ENCODE measurements around the gene ANGPTL4.
"Not testable (repeated sequence)": the region's sequence is repeated elsewhere in the genome, so short reads cannot be mapped to it uniquely, and the experiment has no call there.

The ANGPTL4 gene

DNA sequence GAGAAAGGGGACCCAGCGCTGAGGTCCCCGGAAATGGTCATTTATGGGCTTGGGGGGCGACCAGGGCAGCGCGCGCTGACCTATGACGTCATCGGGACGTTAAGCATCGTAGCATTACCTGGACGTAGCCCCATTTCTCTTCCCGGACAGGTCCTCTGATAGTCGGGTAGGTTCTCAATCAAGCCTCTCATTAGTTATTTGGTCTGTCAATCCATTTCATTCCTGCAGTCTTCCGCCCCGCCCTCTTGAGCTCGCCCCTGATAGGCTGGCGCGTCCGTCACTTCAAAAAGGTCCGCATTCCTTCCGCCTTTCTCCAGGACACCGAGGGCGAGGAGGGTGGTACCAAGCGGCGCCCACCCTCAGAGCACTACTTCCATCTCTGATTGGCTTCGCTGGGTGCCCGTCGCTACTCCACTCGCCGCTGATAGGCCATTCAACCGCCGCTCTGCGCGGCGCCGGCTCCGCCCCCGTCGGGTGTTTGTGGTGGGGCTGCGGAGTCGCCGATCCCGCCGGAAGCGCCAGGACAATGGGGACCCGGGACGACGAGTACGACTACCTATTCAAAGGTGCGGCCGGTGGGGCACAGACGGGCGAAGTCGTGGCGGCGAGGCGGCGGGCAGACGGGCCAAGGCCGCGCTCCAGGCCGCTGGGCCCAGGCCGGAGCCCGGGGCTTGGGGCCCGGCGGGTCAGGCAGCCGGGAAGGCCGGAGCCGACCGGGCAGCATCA is 26.1 kb downstream of the ANGPTL4 start, which contains the start of gene RAB11B:
TSS of gene RAB11B (plus strand) at position 470 of the 726 bp plus-strand sequence. CDS start at position 527, 57 bp downstream.
- peak; percentile 98 for DNase-seq (ENCODE audit: low read depth in 2 of 2)

DNA sequence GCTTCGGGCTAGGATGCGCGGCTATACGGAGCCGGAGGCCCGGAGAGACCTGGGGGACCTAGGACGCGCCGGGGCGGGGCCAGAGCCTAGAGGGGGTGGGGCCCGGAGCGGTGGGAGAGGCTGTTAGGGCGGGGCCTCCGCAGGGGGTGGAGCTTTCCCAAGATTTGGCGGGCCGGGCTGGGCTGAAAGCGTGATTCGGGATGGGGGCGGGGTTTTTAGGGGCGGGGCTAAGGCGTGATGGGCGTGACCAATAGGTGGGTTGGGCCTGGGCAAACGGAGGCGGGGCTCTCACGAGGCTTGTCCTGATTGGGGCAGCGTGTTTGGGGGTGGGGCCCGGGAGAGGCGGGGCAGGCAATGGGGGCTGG is 26.6 kb downstream of the ANGPTL4 start:
- DNase-seq (ENCODE audit: low read depth in 2 of 2) = peak; percentile 79 to 85

DNA sequence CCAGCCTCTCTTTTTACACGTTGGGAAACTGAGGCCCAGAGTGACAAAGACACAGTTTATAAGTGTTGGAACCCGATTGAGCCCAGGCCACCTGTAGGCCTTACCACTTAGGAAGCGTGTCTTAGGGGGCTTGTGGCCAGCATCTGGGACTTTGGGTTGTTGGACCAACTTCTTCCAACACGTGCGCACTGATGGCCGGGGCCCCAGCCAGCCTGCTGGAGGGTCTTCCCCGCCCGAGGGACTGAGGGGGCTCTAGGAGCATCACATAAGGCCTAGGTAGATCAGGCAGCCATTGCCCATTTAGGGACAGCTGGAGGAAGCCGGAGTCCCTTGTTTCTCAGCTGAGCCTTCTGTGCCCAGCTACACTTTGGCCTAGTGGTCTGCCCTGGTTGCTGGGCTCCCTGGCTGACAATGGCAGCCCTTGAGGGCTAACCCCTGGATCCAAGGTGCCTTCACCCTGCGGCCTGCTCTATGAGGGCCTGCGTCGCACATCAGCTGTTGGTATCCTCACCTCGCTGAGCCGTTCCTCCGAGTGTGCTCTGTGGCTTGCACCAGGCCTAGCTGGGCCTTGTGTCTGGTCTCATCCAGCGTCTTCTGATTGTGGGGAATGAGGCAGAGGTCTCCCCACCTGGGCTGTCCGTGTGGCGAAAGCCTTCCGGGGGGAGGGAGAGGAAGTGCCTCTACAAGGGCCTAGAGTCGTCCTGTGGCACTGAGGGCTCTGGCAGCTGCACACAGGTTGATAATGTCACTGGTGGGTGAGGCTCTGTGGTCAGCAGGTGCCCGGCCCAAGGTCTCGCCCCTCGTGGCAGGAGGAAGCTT is 27.5 kb downstream of the ANGPTL4 start:
- DNase-seq (ENCODE audit: low read depth in 2 of 2) = no peak

DNA sequence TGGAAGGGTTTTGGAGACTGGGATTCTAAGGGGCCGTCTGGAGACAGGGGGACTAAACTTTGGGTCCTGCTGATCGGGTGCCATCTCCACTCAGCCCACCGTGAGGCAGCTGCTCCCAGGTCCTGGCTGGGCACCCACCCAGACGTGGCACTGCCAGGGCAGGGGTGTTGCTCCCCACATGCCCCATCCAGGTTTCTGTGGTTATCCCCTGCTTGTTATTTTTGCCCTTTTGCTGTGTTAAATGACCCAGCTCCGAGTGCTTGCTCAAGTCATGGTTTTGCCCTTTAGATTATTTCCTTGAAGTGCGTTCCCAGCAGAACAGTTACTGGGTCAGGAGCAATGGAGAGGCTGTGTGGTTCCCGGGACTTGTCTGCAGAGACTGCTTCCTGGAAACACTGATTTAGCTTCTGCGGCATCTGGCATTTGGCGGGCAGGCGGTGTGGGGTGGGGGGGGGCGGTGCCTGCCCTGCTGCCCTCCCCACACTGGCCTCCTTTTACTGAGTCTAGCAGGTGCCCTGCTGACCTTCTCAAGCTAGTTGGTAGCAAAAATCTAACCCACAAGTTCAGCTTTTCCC is 28.1 kb downstream of the ANGPTL4 start:
- DNase-seq (ENCODE audit: low read depth in 2 of 2) = no peak

DNA sequence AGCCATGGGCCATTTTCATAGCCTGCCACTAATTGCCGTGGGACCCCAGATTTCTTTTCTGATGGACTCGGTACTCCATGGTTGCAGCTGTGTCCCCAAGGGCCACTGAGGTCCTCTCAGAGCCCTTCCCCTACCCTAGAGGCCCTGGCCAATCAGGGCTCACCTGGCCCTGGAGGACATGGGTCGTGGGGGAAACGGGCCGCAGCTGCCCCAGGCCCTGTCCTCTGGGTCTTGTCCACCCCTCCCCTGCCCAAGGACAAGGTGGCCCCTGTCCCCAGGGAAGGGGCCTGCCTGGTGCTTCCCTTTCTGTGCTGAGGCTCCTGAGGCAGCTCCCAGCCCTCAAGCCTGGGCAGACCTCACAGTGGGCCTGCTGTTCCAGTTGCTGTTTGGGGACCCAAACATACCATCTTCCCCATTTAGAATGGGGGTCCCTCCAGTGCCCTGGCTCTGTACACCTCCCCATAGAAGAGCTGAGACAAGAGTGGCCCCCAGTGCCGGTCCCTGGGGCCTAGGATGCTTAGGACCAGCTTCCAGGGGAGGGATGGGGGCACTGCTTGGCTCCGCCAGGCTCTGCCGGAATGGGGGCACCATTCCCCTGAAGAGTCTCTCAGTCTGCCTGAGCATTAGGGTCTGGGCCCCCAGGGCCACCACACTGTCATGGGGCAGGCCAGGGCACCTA is 29.4 kb downstream of the ANGPTL4 start:
- no peak for DNase-seq (ENCODE audit: low read depth in 2 of 2)

DNA sequence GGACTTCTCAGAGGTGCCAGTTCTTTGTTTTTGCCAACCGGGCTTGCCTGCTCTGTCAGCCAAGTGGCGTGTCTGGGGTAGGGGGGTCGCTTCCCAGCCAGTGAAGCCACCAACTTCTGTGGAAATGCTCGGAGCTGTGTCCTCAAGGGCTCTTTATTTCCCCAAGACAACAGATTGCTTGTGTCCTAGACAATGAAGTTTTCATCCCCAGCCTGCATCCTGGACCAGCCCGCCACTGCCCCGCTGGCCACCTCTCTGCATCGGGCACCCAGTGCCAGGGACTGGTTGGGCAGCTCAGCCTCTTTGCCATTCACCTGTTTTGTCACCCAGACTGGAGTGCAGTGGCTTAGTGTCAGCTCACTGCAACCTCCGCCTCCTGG is 29.9 kb downstream of the ANGPTL4 start:
- no peak for DNase-seq (ENCODE audit: low read depth in 2 of 2)

DNA sequence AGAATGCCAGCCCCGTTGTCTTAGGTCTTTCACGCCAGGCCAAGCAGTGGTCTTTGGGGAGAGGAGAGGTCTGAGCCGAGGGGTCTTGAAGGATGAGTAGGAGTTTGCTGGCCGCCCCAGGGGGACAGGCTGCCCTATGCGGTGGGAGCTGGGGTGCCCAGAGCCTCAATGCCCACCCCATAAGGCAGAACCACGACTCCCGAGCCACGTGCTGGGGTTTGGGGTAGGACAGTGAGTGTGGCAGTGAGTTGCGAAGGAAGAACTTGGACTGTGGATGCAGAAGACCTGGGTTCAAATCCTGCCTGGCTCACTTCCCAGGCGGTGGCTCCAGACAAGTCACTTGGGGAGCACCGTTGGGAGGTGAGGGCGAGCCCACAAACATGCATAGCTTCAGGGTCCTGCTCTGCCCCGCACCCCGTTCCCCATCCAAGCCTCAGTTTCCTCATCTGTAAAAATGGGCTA is 31.7 kb downstream of the ANGPTL4 start:
- no peak for DNase-seq (ENCODE audit: low read depth in 2 of 2)

DNA sequence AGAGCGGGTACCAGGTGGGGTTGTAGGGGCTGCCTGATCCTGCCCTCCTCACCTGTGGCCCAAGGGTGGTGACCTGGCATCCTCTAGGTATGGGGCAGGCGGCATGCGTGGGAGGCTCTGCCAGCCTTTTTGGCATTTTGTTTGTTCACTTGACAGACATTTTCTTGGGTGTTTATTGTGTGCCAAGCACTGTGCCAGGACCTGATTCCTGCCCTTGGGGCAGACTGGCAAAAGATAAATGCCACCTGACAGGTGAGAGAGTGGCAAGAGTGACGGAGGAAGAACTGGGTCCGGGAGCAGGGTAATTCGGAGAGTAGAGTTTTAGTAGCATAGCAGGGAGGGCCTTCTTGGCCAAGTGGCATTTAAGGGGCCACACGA is 32.2 kb downstream of the ANGPTL4 start:
- no peak for DNase-seq (ENCODE audit: low read depth in 2 of 2)

DNA sequence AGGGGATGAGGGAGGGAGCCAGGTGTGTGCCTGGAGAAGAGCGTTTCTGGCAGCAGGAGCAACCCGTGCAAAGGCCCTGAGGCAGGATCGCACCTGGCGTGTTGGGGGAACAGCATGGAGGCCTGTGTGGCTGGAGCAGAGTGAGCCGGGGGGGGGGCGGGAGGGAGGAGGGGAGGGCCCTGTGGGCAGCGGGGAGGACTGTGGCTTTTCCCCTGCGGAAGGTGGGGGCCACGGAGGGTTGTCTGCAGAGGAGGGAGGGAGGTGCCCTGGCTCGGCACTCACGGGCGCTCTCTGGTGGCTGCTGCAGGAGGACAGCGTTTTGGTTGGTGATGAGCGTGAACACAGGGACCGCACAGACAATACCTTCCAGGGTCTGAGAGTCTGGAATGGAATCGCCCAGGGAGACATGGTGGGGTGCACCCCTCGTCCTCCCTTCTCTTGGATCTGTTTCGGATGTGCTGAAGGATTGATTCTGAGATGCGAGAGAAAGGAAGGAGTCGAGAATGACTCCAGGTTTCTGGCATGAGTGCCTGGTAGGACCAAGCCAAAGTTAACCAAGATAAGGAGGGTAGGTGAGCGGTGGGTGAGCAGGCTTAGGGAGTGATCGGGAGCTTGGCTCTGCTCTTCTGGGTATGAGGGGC is 32.7 kb downstream of the ANGPTL4 start:
- peak; percentile 46 to 48 for DNase-seq (ENCODE audit: low read depth in 2 of 2)

DNA sequence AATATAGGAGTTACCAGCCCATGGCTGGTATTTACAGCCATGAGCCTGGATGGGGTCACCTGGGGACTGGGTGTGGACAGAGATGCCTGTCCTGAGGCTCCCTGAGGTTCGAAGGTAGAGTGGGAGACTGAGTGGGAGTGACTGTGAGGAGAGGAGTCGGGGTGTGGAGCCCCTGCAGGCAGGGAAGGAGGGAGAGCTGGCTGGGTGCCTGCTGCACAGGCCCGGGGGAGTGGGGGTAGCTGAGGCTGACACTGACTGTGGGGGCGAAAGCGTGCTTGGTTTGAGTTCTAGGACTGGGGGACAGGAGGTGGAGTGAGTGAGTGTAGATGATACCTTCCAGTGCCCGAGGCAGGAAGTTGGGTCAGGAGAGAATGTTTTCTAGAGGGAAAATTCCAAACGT is 33.3 kb downstream of the ANGPTL4 start:
- no peak for DNase-seq (ENCODE audit: low read depth in 2 of 2)

DNA sequence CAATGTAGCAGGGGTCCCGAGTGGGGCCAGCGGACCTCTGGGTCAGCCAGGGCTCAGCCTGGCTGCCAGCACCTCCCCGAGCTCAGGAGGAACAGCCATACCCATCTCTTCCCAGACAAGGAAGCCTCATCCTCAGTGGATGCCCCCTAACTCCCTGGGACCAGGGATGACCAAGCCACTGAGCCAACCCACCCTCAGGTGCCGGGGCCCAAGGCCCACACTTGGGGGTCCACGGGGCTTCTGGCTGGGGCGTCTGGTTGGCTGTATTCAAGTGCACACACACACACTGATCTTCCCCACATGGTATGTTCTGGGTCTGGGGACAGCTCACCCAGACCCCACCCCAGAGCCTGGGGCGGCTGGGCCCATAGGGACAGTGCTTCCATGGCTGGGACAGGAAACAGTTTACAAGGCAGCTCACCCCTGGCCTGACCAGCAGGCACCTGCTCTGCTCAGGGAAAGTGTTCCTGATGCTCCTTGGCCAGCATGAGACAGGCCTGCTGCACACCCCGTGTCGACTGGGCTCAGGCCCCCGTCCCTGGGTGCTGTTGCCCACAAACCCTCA is 33.9 kb downstream of the ANGPTL4 start:
- DNase-seq (ENCODE audit: low read depth in 2 of 2) = no peak

DNA sequence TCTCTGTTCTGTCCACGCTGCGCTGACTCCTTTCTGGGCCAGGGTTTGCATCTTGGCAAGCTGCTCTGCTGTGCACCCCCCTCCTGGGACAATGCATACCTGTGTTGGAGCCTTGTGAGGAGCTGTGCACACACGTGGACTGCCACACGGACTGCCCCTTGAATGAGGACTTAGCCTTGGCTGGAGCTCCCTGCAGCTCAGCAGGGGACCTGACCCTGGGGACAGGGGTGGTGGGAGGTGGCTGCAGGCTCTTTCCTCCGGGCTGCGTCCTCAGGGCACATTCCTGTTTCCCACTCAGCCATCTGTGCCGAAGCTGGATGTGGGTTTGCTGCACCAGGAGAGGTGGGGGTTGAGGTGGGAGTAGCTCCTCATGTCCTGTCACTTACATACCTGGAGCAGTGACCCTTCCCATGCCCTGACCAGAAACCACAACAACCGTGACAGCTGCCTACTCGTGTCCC is 34.4 kb downstream of the ANGPTL4 start:
- no peak for DNase-seq (ENCODE audit: low read depth in 2 of 2)

DNA sequence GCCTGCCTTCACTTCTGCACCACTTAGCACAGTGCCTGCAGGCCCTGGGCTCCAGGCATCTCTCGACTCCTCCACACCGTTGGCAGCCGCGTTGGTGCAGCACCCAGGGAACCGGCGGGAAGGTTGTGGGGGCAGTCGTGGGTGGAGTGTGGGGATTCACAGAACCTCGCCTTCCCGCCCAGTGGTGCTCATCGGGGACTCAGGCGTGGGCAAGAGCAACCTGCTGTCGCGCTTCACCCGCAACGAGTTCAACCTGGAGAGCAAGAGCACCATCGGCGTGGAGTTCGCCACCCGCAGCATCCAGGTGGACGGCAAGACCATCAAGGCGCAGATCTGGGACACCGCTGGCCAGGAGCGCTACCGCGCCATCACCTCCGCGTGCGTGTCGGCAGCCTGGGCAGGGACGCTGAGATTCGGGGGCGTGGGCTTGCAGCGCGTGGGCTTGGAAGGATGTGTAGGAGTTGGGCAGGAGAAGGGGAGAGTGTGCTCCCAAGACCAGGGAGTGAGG is 35.8 kb downstream of the ANGPTL4 start:
- no peak for DNase-seq (ENCODE audit: low read depth in 2 of 2)

DNA sequence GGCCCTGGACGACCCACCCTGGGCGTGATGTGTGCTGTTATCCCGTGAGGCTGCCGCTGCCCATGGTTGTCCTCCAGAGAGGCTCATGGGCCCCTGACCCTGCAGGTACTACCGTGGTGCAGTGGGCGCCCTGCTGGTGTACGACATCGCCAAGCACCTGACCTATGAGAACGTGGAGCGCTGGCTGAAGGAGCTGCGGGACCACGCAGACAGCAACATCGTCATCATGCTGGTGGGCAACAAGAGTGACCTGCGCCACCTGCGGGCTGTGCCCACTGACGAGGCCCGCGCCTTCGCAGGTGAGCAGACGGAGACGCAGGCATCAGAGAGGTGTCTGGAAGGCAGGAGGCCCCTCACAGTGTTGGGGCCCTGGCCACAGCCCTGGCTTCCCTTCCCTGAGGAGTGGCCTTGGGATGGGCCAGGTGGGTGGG is 38.0 kb downstream of the ANGPTL4 start:
- DNase-seq (ENCODE audit: low read depth in 2 of 2) = no peak

DNA sequence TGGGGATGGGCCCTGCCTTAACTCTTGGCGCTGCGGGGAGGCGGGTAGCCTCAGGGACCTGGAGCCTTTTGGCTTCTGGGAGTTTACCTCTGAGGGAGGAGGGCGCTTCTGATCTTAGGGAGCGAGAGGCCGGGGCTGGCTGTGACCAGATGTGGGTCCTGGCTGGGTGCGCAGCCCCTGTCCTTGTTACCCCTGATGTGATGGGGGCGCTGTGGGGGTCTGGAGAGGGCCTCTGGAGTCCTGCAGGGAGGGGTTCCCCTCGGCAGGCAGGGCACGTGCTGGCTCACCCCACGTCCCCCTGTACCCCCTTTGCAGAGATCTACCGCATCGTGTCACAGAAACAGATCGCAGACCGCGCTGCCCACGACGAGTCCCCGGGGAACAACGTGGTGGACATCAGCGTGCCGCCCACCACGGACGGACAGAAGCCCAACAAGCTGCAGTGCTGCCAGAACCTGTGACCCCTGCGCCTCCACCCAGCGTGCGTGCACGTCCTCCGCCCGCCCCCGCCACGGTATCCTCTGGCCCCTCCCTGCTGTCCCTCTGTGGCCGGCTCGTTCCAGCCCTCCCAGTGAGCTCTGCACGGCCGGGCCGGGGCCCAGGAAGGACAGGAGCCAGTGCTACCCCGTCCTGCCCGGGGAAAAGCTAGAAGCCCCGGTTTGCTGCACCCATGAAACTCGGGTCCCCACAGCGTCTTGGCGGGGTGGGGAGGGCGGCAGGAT is 39.3 kb downstream of the ANGPTL4 start:
- no peak for DNase-seq (ENCODE audit: low read depth in 2 of 2)

DNA sequence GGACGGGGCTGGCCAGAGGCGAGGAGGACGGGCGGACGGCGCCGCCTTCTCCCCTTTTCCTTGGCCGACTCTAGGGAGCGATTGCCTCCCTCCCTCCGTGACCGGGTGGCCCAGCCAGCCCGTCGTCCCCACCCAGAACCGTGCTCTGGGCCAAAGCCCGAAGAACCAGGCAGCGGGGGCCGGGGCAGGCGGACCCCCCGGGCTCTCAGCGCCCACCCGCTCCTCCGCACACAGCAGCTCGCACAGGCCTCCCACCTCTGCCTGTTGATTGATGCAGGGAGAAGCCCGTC is 39.8 kb downstream of the ANGPTL4 start:
- no peak for DNase-seq (ENCODE audit: low read depth in 2 of 2)

DNA sequence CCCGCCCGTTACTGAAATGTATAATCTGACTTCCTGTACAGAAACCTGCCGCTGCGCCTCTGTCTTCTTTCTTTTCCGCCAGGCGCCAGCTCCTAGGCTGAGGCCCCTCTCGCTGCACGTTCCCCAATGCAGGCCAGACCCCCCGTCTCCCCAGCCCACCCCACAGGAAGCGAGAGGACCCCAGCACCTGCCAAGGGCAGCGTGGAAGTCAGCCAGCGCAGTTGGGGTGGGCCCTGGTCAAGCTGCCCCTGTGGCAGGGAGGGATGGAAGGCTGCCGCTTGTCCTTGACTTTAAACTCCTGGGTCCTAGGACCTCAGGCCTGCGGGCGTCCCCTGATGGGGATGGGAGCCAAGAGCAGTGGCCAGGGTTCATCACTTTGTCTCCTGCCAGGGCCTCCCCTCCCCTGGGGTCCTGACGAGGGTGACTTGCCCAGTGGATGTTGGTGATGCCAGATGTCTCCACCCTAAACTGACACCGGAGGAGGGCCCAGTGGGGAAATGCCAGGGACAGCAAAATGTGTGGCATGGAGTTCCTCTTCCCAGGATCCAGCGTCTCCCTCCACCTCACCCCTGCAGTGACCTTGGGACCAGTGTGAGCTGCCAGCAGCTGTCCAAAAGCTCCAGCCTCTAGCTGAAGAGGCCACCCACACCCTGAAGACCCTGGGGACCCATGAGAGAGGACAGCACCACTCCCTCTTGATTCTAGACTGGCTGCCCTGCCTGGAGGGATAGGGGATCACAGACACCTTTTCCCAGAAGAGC is 40.6 kb downstream of the ANGPTL4 start:
- DNase-seq (ENCODE audit: low read depth in 2 of 2) = no peak

DNA sequence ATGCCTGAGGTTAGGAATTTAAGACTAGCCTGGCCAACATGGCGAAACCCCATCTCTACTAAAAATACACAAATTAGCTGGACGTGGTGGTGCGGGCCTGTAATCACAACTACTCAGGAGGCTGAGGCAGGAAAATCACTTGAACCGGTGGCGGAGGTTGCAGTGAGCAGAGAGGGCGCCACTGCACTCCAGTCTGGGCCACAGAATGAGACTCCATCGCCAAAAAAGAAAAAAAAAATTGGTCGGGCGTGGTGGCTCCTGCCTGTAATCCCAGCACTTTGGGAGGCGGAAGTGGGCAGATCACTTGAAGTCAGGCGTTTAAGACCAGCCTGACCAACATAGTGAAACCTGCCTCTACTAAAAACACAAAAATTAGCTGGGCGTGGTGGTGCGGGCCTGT is 46.8 kb downstream of the ANGPTL4 start:
- DNase-seq (ENCODE audit: low read depth in 2 of 2) = not testable (repeated sequence)

DNA sequence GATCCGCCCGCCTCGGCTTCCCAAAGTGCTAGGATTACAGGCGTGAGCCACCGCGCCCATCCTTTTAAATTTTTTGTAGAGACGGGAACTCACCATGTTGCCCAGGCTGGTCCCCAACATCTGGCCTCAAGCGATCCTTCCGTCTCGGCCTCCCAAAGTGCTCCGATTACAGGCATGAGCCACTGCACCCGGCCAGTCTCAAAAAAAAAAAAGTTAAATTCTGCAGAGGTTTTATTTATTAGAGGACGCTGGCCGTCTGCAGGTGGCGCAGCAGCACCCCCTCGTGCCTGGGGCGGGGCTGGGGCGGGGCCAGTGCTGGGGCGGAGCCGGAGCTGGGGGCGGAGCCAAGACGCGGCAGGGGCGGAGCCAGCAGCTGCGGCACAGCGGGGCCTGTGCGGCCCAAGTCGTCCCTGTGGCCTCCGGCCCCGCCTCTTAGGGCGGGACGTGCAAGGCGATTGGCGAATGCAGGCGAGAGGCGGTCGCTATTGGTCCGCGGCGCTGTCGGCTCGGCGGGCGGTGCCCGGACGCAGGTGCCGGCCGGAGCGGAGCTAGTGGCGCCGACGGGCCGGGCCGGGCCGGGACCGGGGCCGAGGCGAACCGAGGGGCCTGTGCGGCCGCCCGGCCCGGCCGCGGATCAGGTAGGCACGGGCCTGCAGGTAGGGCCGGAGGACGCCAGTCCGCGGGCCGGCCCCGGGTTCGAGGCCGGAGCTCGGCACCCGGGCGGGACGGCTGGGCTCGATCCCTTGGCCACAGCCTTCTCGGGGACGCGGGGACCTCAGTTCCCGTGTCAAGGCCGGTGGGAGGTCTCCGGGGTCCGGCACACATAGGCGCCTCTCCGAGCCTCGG is 49.1 kb downstream of the ANGPTL4 start, which contains the start of gene MARCHF2:
TSS of gene MARCHF2 (plus strand) at position 523 of the 846 bp plus-strand sequence. CDS start 8,536 bp downstream, outside the sequence.
- peak; percentile 88 to 94 for DNase-seq (ENCODE audit: low read depth in 2 of 2)

Measured in stimulated activated CD8-positive, alpha-beta memory T cell treated with anti-CD3 and anti-CD28 coated beads, Interleukin-7, amount 100 ng/mL, for 4 hours (primary cell).